NCI-H2029 (cell line): ENCODE measurements around the gene PKHD1.
"Not testable (repeated sequence)": the region's sequence is repeated elsewhere in the genome, so short reads cannot be mapped to it uniquely, and the experiment has no call there.

Experiments used
- DNase-seq: peaks from one replicate; lab custom pipeline; 2025; lab: John Stamatoyannopoulos, UW

Gene PKHD1

DNA sequence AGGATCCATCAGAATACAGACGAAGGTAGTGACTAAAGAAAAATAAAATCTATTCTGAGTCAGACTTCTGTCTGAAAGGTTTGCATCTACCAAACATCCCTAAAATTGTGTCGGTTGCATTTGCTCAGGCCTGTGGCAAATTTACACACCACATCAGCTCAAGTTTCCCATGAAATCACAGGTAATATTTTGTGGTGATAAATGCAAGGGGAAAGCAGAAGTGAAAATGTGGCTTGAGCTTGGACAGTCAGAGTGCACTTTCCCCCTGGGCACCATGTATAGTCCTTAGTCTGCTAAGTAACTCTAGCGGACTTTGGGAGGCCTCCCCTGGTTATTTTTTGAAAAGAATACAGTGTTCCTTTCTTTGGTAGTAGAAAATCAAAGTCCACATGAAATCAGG is 159.1 kb downstream of the PKHD1 start:
- no peak for DNase-seq

DNA sequence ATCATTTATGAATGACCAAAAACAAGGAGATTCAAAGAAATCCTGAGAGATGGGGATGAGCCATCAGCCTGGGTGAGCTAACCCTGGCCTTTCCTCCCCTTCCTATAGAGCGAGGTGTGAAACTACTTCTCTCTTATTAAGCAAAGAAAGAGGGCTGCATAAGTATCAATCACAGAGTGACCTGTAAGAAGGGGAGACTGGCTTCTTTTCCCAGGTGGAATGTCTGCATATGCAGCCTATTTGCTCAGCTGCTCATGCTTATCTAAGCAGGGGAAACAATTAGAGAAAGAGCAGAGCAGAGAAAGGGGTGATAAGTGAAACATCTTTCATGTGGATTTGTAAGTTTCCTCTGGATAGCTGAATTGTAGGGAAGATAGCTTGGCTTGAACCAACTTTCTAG is 160.0 kb downstream of the PKHD1 start:
- no peak for DNase-seq

DNA sequence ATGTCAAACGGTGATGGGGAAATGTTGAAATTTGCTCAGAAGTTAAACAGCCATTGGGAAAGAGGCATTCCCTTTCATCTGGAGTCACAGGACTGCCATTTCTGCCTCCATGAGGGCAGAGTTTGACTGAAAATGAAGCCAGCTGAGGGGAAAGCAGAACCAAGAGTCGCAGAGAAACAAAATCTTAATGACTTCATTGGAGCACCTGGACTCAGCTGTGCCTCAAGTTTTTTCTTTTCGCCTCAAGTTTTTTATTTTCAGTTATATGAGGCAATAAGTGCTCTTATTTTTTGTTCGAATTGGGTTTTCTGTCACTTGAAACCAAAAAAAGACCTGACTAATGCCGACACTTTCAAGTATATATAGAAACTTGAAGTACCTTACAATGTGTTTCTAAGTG is 161.3 kb downstream of the PKHD1 start:
- DNase-seq: no peak

DNA sequence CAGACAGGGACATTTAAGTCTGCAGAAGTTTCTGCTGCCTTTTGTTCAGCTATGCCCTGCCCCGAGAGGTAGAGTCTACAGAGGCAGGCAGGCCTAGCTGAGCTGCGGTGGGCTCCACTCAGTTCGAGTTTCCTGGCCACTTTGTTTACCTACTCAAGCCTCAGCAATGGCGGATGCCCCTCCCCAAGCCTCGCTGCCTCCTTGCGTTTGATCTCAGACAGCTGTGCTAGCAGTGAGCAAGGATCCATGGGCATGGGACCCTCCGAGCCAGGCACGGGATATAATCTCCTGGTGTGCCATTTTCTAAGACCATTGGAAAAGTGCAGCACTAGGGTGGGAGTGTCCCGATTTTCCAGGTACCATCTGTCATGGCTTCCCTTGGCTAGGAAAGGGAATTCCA is 164.9 kb downstream of the PKHD1 start:
- DNase-seq: not testable (repeated sequence)

DNA sequence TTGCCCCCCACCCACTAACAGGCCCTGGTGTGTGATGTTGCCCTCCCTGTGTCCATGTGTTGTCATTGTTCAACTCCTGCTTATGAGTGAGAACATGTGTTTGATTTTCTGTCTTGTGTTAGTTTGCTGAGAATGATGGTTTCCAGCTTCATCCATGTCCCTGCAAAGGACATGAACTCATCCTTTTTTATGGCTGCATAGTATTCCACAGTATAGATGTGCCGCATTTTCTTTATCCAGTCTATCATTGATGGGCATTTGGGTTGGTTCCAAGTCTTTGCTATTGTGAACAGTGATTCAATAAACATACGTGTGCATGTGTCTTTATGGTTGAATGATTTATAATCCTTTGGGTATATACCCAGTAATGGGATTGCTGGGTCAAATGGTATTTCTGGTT is 169.1 kb downstream of the PKHD1 start:
- not testable (repeated sequence) for DNase-seq

DNA sequence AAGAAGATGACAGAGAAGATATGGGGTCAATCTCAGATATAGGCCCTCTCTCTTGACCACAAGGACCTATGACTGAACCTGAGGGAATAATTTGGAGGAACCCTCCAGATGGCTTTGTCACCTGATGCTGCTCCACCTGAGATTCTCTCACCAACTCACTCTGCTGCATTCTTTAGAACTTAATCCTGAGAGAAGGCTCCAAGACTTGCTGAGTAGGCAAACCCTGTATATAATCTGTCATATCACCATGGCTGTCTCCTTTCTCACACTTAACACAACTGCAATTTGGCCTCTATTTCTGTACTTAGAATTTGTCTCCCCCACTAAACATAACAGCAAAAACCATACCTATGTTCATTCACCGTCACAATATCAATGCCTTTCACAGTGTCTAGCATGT is 172.3 kb downstream of the PKHD1 start:
- no peak for DNase-seq

DNA sequence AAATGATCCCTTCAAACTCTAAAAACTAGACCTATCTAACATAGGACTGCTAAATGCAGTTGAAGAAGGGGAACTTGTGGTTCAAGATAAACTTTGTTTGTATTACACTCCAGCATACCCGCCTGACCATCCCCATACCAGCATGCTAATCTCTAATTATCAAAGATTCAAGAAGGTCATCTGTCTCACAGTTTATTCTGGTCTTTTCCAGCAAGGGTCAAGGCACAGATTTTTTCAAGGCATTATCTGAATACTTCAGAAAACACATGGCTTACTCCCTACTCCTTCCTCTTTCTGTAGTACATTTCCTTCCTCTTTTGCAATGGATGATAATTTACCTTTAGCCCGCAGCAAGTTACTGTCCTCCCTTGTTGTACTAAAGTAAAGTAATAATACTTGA is 174.1 kb downstream of the PKHD1 start:
- no peak for DNase-seq

DNA sequence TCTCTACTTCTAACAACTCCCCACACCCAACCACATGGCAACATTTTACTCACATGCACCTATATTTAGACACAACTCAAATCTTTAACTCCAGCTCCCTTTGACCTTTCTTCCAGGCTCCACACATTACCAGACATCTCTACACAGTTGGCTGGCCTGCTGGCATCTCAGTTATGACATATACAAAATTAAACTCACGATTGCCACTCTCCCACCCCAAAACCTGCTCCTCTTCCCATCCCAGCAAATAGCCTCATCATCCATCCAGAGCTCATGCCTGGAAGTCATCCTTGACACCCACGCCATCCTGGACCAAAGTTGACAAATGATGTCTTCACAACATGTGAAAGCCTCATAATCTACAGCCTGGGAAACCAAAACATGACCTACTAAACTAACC is 176.6 kb downstream of the PKHD1 start:
- no peak for DNase-seq

DNA sequence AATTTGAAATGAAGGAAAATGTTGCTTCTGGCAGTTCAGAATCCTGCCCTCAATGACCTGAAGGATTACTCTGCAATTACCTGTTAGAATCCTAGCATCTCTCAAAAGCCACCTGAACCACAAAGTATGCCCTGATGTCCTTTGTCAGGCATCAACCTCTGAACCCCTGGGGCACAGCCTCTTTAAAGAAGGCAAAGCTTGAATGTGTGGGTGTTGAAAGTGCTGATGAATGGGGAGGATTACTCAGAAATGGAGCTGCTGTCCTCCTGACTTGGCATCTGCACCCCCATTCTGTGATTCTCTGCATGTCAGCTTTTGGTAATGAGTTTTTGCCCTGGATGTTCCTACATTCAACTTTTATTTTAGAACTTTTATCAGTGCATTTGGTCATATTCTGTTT is 179.2 kb downstream of the PKHD1 start:
- no peak for DNase-seq

DNA sequence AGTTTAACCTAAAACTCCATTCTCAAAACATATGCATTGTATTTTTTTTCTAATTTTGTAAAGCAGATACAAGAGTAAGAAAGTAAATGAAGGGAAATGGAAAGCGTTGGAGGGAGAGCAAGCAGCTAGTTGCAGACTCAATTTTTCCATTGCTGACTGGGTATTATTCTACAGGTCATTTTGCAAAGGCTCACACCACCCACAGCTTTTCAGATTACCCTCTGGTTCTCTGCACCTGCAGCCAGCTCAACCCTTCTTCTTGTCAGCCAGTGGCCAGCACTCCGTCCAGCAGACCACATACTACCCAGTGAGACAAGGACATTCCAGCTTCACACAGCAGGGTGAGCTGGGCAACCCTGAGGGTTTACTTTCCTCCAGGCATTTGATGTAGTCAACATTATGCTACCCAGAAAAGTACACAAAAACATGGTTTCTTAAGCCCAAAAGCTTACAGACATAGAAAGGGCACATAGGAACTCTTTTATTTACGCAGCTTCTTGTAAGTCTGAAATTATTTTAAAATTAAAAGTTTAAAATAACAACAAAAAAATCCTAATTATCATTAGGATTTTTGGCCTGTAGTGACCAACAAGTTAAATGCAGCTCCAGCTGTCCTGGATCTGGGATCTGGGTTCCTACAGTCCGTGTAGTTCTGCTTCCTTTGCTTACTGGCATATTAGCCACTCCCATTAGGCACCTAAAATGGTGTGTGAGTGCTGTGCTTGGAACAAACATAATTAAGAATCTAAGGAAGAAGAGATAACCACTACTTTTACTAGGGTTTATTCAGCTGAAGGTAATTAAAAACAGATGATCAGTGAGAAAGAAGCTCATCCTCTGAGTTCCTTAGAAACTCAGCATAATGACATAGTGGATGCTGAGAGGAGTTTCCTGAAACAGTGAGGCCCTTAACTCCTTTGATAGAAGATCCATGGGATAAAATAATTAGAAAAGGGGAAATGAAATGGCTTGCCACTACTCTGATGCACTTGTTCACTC is 185.3 kb downstream of the PKHD1 start:
- no peak for DNase-seq

DNA sequence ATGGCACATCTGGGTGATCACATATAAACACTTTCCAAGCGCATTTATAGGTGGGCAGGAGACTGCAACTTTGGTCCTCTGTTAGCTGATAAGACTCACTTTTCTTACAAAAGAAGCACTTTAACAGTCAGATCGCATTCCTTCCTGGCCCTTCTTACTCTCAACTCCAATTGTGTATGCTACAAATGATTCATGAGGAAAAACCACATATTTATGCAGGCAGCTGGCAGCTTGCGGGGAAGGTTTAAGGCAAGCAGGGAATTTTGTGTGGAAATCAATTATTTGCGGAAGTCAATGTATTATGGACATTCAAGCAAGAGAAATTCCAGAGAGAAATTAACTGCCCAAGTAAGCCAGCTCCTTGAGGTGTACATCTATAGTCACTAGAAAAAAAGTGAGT is 194.0 kb downstream of the PKHD1 start:
- DNase-seq: no peak

DNA sequence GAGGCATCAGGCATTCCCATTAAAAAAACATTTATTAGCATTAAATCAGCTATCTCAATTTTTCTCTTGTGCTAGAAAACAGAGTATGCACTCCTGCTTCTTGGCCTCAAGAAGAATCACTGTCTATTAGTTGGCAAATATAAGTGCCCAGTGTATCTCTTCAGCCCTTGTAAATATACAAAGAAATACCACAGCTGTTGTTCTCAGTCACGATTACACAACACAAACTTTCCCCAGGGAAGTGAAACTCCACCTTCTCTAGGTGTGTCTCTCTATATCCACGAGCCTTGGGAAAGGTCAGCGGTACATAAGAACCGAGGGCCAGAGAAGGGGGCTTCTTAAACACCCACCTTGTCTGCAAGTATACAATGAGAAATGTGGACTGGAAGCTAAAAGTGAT is 194.7 kb downstream of the PKHD1 start:
- no peak for DNase-seq

DNA sequence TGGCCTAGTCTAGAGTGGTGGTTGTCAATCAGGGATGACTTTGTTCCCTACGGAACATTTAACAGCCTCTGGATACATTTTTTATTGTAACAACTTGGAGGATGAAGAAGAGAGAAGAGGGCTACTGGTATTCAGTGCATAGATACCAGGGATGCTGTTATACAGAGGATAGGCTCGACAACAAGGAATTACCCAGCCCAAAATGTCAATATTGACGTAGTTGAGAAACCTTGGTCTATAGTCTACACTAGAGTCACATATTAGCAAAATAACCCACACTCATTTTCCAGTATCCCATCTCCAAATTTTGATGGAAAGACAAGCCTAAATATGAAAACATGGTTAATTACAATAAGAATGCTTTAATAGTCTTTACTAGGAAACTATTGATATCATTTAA is 195.1 kb downstream of the PKHD1 start:
- DNase-seq: no peak

DNA sequence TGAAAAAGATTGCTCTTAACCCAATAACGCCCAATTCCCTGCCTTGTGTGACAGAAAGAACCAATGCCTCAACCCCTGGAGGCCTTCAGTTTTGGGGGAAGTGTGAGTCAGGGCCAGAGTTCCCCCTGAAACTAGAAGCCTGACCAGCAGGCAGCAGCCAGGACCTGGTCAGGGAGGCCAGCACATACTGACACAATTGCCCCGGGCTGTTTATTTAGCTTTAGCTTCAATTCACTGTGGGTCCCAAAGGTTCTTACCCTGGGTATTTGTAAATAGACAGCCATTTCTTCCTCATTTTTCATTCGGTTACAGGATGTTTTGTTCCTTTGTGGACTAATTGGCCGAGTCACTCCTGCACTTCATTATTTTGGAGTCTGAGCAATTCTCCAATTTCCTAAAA is 195.6 kb downstream of the PKHD1 start:
- DNase-seq: no peak

DNA sequence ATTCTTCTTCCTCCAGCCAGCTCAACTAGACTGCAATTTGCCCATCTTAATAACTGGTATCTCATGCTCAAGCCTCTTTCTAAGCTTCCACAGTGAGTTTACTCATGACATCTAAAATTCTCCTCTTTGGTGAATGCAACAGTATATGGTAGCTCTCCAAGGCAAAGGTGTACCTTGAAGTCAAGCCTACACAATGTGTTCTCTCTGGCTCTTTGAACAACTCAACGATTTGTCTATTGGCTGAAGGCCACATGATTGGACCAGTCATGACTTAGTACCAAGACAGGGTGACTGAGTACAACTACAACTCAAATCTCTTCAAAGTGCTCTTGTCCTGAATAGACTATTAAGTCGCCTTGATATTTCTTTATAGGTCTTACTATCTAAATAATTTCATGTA is 199.6 kb downstream of the PKHD1 start:
- no peak for DNase-seq

DNA sequence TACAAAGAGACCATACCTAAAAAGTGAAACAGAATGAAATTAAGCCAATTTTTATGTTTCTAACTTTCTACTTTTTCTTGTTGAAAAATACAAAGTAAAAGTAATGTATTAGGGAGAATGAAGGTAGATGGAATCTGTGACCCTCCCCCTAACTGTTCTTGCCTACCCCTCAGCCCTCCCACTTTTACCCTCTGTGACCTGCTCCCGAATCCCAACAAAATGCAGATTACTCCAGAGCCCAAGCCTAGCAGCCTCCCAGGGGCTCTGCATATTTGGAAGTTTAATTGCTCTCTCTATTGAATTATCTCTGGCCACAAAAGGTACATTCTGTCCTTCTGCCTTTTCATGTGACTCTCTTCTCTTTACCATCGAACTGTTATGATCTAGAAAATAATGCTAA is 201.5 kb downstream of the PKHD1 start:
- DNase-seq: no peak

DNA sequence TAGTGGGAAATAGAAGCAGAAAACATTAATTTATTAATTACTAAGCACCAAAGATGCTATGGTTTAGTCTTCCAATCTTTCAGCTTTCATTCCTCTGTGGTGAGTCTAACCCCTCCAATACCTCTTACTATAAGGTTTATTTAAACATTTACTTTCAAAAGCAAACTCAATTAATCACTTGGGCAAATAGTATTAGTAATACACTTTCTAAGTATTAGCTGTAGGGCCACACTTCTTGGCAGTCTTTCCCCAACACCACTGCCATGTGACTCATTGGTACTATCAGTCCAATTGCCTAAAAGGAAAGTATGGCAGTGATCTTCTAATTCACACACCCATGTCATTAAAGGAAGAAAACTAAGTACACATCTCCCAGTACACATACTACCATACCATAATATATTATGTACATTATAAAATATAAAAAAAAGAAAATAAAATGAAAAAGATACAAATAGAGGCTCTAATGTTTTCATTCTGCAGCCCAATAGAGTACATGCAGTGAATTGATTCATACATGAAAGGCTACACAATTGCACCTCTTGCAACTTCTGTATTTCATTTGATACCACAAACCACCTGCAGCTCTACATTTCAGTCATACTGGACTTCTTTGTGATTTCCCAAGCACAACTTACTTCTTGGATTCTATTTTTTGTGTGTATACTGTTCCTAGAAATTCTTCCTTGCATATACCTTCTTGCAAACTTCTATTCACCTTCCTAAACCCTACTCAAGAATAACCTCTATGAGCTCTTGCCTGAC is 218.6 kb downstream of the PKHD1 start:
- no peak for DNase-seq

DNA sequence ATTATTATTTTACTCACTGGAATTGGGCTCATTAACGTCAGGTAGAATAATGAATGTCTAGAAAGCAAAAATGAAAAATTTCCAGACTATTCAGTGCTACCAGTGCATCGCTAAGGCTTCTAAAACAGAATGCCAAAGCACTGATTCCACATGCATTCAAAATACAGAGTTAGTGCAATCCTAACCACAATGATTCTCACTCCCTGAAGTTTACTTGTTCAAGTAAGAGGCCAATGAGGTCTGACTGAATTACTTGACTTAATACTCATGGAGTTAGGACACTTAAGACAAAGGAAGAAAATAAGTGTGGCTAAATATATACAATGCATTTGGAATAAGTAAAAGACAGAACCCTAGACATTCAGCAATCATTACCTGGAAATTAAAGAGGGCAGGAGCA is 220.5 kb downstream of the PKHD1 start:
- DNase-seq: no peak

DNA sequence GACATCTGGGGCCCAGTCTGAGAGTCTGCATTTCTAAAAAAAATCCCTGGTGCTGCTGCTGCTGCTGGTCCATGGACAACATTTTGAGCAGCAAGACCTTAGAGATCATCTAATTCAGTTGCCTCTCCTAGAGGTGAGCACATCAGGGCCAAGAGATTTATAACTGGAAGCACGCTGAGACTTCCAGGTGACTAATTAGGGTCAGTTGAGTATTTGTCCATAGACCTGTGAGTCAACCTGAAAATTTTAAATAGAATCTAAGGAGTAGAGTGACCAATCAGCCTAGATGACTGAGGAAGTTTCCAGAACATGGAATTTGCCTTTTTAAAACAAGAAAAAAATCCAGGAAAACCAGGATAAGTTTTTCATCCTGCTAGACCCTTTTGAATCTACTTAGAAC is 221.4 kb downstream of the PKHD1 start:
- DNase-seq: no peak

DNA sequence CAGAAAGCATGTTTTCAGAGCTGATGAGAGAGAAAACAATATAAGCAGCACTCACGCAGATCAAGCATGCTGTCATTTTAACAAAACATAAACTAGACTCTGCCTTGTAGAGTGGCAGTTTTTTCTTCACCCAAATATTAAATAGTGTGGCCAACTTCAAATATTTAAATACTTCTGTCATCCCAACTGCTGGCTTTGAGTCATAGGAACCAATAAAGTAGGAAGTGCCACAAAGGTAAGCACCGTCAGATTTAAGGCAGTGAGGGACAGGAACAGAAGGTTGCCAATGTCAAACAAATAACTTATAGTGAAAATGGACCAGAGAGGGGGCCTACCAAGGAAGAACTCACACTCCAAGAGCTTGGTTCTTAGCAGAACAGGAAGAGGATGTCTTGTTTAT is 222.2 kb downstream of the PKHD1 start:
- no peak for DNase-seq

DNA sequence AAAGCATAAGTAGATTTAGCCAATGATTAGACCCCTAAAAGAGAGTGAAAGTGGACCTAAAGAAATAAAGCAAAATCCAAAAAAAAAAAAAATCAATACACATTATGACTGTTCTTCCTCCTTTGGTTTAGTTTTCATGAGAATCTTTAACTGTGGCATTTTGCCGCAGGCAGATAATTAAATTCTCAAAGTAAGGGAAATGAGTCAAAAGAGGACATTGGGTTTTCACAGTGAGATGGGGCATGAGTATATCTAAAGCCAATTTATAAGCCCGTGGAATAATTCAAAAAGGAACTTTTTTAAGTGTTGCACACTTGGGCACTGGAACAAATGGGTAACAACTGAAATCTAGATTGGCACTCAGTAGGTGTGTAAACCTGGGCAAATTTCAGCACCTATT is 230.3 kb downstream of the PKHD1 start:
- no peak for DNase-seq

DNA sequence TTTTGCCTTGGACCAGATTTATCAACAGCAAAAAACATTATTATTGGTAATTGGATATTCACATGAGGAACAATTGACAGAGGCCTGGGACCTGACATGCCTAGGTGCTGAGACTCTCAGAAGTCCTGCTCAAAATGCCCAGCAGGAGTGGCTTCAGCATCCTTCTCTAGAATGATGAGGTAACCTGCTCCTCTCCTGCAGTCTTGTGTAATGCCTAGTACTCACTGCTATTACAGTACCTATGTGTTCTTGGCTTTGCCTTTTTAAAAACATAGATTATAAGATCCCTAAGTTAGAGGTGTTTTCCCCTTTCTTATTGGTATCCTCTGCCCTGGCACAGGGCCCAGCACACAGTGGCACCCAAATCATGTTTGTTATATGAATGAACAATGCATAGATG is 230.9 kb downstream of the PKHD1 start:
- no peak for DNase-seq
